Endothelial cell of umbilical vein (primary cell): ENCODE data around the gene SLC38A10. TPM values are rescaled to one million over a fixed set of nuclear protein-coding genes. Genes with fewer than 3 reads are reported as not detected.

Experiments used
- BruUV-seq: library from RNA; stranded (reverse); fragments of 400-500 nt; replicated peaks from 2 replicates; lab custom pipeline; 2021; lab: Mats Ljungman, UMichigan
- CTCF ChIA-PET: fragments of 300-600, 350-600 bp; sonication (Branson Sonifier 250); formaldehyde crosslinking; loops from one replicate; lab custom pipeline; 2021; ENCODE audit warnings: antibody characterized with exemption, inconsistent platforms; lab: Charles Lee
- POLR2A ChIA-PET: fragments of 300-600, 350-600 bp; sonication (Branson Sonifier 250); formaldehyde crosslinking; loops from one replicate; lab custom pipeline; 2021; ENCODE audit warnings: antibody characterized with exemption, inconsistent platforms; lab: Charles Lee
- DNase-seq: peaks from one replicate; pipeline ENCODE4 v3.0.0-alpha.2; 2011; ENCODE audit warnings: low read depth, low spot score
- FAIRE-seq: peaks from 2 replicates; lab custom pipeline; 2011; peaks lifted over from hg19 to GRCh38; lab: Jason Lieb, UNC
- H2AFZ ChIP-seq: 2 replicates; pipeline ENCODE4 v1.6.0; 2012; ENCODE audit warnings: low read depth, low read length, control low read depth, inconsistent platforms
- H3K27ac ChIP-seq: 2 replicates; pipeline ENCODE4 v1.5.1; 2011; ENCODE audit warnings: low read depth, mild to moderate bottlenecking, control low read depth, low read length, moderate library complexity; ENCODE audit not compliant: insufficient read depth
- H3K27me3 ChIP-seq, 2 experiments: 2 replicates each; pipeline versions ENCODE4 v1.6.0 to v1.6.1; 2011; ENCODE audit warnings: low read length in 2 of 2, mixed read lengths in 1 of 2; ENCODE audit not compliant: control insufficient read depth in 2 of 2, insufficient read depth in 2 of 2
- H3K36me3 ChIP-seq, 2 experiments: 2 replicates in 1 of 2; 3 replicates in 1 of 2; pipeline ENCODE4 v1.5.1; 2011; ENCODE audit warnings: low read length in 2 of 2, mild to moderate bottlenecking in 1 of 2, moderate library complexity in 1 of 2; ENCODE audit not compliant: control insufficient read depth in 2 of 2, insufficient read depth in 2 of 2; ENCODE audit errors: extremely low read depth in 1 of 2
- H3K4me1 ChIP-seq: 3 replicates; pipeline ENCODE4 v1.5.1; 2011; ENCODE audit warnings: mild to moderate bottlenecking, low read length; ENCODE audit not compliant: control insufficient read depth, insufficient read depth; ENCODE audit errors: extremely low read depth
- H3K4me2 ChIP-seq: 2 replicates; pipeline ENCODE4 v1.6.1; 2011; ENCODE audit warnings: low read length, control low read depth, mixed read lengths; ENCODE audit not compliant: insufficient read depth
- H3K4me3 ChIP-seq, 3 experiments: fragments of 200-600 bp in 1 of 3; sonication (generic), shearing (Covaris generic) in 1 of 3; replicated peaks in 1 of 3; 2 replicates each; pipeline ENCODE4 v1.5.1; 2011 to 2016; ENCODE audit warnings: control low read depth in 3 of 3, low read length in 3 of 3, mild to moderate bottlenecking in 2 of 3, inconsistent platforms in 1 of 3, low read depth in 1 of 3, moderate library complexity in 1 of 3; ENCODE audit not compliant: insufficient read depth in 1 of 3
- H3K79me2 ChIP-seq: 2 replicates; pipeline ENCODE4 v1.6.0; 2012; ENCODE audit warnings: low read length, inconsistent platforms; ENCODE audit not compliant: control insufficient read depth, insufficient read depth
- H3K9ac ChIP-seq: replicated peaks from 2 replicates; pipeline ENCODE3; 2011; ENCODE audit warnings: low read length, control low read depth; ENCODE audit not compliant: insufficient read depth; ENCODE audit errors: extremely low read depth
- H3K9me1 ChIP-seq: replicated peaks from 3 replicates; pipeline ENCODE4 v1.6.0; 2011; ENCODE audit warnings: mild to moderate bottlenecking, low read length; ENCODE audit not compliant: control insufficient read depth, insufficient read depth; ENCODE audit errors: extremely low read depth
- H3K9me3 ChIP-seq: replicated peaks from 2 replicates; pipeline ENCODE4 v1.5.1; 2012; ENCODE audit warnings: low read length, inconsistent platforms; ENCODE audit not compliant: control insufficient read depth, insufficient read depth
- H4K20me1 ChIP-seq: replicated peaks from 2 replicates; pipeline ENCODE3; 2011; ENCODE audit warnings: mild to moderate bottlenecking, low read length; ENCODE audit not compliant: control insufficient read depth, insufficient read depth; ENCODE audit errors: extremely low read depth
- EZH2 ChIP-seq: IDR thresholded peaks from 2 replicates; pipeline ENCODE4 v1.6.1; 2012; ENCODE audit warnings: borderline replicate concordance, low read depth, mild to moderate bottlenecking, moderate library complexity, low read length, inconsistent platforms; ENCODE audit not compliant: severe bottlenecking
- FOS ChIP-seq: IDR thresholded peaks from 2 replicates; pipeline ENCODE4 v1.6.1; 2011; ENCODE audit warnings: mild to moderate bottlenecking, low read length, moderate library complexity, borderline replicate concordance; ENCODE audit not compliant: insufficient read depth
- GATA2 ChIP-seq: IDR thresholded peaks from 2 replicates; pipeline ENCODE4 v1.7.0; 2011; ENCODE audit warnings: low read depth, mild to moderate bottlenecking, moderate library complexity, mixed read lengths, low read length; ENCODE audit not compliant: insufficient read length, insufficient read depth
- JUN ChIP-seq: IDR thresholded peaks from 2 replicates; pipeline ENCODE4 v1.6.1; 2011; ENCODE audit warnings: borderline replicate concordance, low read depth; ENCODE audit not compliant: insufficient read length, insufficient read depth
- MYC ChIP-seq: IDR thresholded peaks from one replicate; pipeline ENCODE4 v1.6.1; 2011; ENCODE audit warnings: mild to moderate bottlenecking, low read depth, low read length
- POLR2A ChIP-seq: IDR thresholded peaks from 2 replicates; pipeline ENCODE4 v1.6.1; 2012; ENCODE audit warnings: low read depth, mild to moderate bottlenecking, control low read depth, low read length
- POLR2AphosphoS5 ChIP-seq: IDR thresholded peaks from 2 replicates; pipeline ENCODE4 v1.6.1; 2012; ENCODE audit warnings: low read depth, mild to moderate bottlenecking, control low read depth, low read length, moderate library complexity; ENCODE audit not compliant: insufficient read depth
- dilution Hi-C: fragments of 300-500 bp; cut with MboI; formaldehyde crosslinking; loops from one replicate; pipeline ENCODE4 v1.15.0; 2019; ENCODE audit warnings: low sequenced_read_pairs; ENCODE audit not compliant: extremely low pct_ligation_motif_present
- intact Hi-C: fragments of 100-400 bp; cut with micrococcal nuclease; formaldehyde crosslinking; loops from one replicate; pipeline ENCODE4 v1.10.0; 2022
- polyA plus RNA-seq, 4 experiments: library from polyadenylated mRNA; depleted of rRNA in 3 of 4; stranded (reverse) in 3 of 4; unstranded in 1 of 4; fragments of >200 nt; gene quantifications; 2 replicates each; pipeline versions ENCODE4 v1.2.1 to v1.2.3, GENCODE V29; 2011 to 2012; ENCODE audit warnings: missing spikeins in 1 of 4
- total RNA-seq: library from RNA; stranded (reverse); gene quantifications from 2 replicates; pipeline ENCODE4 v1.2.3, GENCODE V29; 2021
- TF ChIP-seq, protein P1 (sequence below), 2 donors: IDR thresholded peaks; 1 replicate in 1 of 2; 2 replicates in 1 of 2; pipeline ENCODE4 v1.5.1; 2011; ENCODE audit warnings: low read length in 2 of 2, mild to moderate bottlenecking in 2 of 2, moderate library complexity in 2 of 2, control low read depth in 1 of 2, inconsistent platforms in 1 of 2, low read depth in 1 of 2; ENCODE audit not compliant: insufficient read depth in 1 of 2; ENCODE audit errors: extremely low read depth in 1 of 2
- TF ChIP-seq, protein P2 (sequence below): IDR thresholded peaks from 2 replicates; pipeline ENCODE4 v1.6.1; 2011; ENCODE audit not compliant: insufficient read depth, insufficient read length

The SLC38A10 gene
- total and polyA plus RNA-seq, 2 donors (not counting 3 experiments of a cell fraction or from before 2014, with no cell fraction given) = 72.7 to 113 TPM

DNA sequence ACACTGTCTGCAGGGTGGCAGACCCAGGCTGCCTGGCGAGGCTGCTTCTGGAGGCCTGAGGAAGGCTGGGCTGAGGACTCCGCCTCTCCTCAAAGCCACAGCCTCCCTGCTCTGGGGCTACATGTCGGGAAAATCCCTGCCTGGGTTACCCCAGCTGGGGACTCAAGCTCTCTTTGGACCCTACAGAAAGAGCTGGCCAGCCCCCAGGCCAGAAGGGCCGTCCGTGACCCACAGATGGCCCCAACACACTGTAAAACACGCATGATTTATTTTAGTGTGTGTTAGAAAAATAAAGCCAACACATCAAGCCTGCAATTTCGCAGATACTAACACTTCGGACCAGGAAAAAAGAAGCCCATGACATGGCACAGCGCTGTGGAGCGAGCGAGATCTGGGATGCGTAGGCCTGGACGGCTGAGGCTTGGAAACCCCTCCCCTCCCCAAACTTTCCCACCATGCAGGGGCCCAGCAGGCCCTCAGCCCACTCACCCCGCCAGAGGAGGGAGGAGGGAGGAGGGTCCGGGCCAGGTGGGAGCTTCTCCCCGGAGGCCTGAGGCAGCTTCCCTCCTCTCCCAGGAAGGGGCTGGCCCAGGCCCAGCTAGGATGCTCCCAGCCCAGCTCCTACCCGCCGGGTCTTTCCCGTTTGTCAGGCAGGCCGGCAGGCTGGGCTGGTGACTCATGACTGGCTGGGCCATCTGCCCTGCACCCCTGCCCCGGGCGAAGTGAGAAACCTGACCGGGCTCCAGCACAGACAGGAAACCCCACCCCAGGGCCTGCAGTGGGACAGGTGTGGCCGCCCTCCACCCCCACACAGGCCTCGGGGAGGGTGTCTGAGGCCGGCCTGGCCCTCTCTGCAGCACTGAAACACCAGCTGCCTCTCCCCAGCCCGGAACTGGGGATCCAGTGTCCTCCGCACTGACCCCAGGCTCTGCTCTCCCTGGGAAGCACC, 34.1 kb upstream of the SLC38A10 start:
- Histone ChIP-seq H3K36me3 (no peaks in the 10 kb centered on the region), H3K9me3 (no peaks in the 10 kb centered on the region), H3K4me1 (peaks cover 9% of the 10 kb centered on the region), H4K20me1 (no peaks in the 10 kb centered on the region), H3K9ac (no peak overlapping the region), H3K4me2 (no peak overlapping the region), H3K4me3 (no peak overlapping the region), H3K27me3 (no peaks in the 10 kb centered on the region), H2AFZ (no peak overlapping the region), H3K79me2 (no peaks in the 10 kb centered on the region), H3K27ac (no peak overlapping the region), H3K9me1 (no peaks in the 10 kb centered on the region)
- ChIA-PET CTCF (interaction anchor here (0.9 to 2.3 kb wide), 5 partner anchors 66 to 194 kb away, joined by 3 to 9 read pairs (median 5); partner anchors contain the start of gene BAHCC1), POLR2A (no interaction called here)
- dilution Hi-C loops = no loop called here
- DNase-seq = peak; percentile 62
- no TSS peak for BruUV-seq
- FAIRE-seq = peak; percentile 79
- intact Hi-C loops = no loop called here
- TF ChIP-seq JUN (no peak), GATA2 (no peak), POLR2A (no peak), MYC (no peak), FOS (peak; percentile 75), POLR2AphosphoS5 (peak; percentile 42), EZH2 (no peak)
- TF ChIP-seq, protein P1, sequence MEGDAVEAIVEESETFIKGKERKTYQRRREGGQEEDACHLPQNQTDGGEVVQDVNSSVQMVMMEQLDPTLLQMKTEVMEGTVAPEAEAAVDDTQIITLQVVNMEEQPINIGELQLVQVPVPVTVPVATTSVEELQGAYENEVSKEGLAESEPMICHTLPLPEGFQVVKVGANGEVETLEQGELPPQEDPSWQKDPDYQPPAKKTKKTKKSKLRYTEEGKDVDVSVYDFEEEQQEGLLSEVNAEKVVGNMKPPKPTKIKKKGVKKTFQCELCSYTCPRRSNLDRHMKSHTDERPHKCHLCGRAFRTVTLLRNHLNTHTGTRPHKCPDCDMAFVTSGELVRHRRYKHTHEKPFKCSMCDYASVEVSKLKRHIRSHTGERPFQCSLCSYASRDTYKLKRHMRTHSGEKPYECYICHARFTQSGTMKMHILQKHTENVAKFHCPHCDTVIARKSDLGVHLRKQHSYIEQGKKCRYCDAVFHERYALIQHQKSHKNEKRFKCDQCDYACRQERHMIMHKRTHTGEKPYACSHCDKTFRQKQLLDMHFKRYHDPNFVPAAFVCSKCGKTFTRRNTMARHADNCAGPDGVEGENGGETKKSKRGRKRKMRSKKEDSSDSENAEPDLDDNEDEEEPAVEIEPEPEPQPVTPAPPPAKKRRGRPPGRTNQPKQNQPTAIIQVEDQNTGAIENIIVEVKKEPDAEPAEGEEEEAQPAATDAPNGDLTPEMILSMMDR (IDR thresholded peaks at IDR 0.05; ENCODE audit: extremely low read depth in 1 of 2, insufficient read depth in 1 of 2, low read depth in 1 of 2, low read length in 2 of 2) = no peak
- TF ChIP-seq, protein P2, sequence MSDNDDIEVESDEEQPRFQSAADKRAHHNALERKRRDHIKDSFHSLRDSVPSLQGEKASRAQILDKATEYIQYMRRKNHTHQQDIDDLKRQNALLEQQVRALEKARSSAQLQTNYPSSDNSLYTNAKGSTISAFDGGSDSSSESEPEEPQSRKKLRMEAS = no peak
